Neural crest cell (in vitro differentiated cells): ENCODE results near the gene RAB1B. TPM values are rescaled to one million over a fixed set of nuclear protein-coding genes. Genes with fewer than 3 reads are reported as not detected.
A peak's percentile ranks its signal among the peaks of the same experiment; 100 is the strongest.

Experiments
- DNase-seq: peaks from one replicate; pipeline ENCODE4 v3.0.0; 2021; ENCODE audit warnings: low read depth, mixed read lengths, low spot score
- H3K27ac Mint-ChIP-seq: one replicate; pipeline ENCODE4 v1.8.0; 2021; ENCODE audit warnings: mild to moderate bottlenecking, mixed read lengths; ENCODE audit not compliant: unreplicated experiment
- H3K27me3 Mint-ChIP-seq: 2 replicates; pipeline ENCODE4 v1.8.0; 2021; ENCODE audit warnings: low read depth, mild to moderate bottlenecking, mixed read lengths
- H3K36me3 Mint-ChIP-seq: 2 replicates; pipeline ENCODE4 v1.8.0; 2021; ENCODE audit warnings: low read depth, mild to moderate bottlenecking, mixed read lengths
- H3K4me1 Mint-ChIP-seq: 2 replicates; pipeline ENCODE4 v1.8.0; 2021; ENCODE audit warnings: mixed read lengths
- H3K4me3 Mint-ChIP-seq: one replicate; pipeline ENCODE4 v1.8.0; 2021; ENCODE audit warnings: mild to moderate bottlenecking, mixed read lengths
- H3K9me3 Mint-ChIP-seq: 2 replicates; pipeline ENCODE4 v1.8.0; 2021; ENCODE audit warnings: mixed read lengths
- CTCF ChIP-seq: fragments of 200-600 bp; sonication (generic); conservative IDR thresholded peaks from 2 replicates; pipeline ENCODE4 v1.5.0; 2021; ENCODE audit warnings: antibody characterized with exemption, mild to moderate bottlenecking
- total RNA-seq: library from RNA; stranded (reverse); gene quantifications from 2 replicates; pipeline ENCODE4 v1.2.1, GENCODE V29; 2021

The RAB1B gene
- total RNA-seq, 1 donor from 2014 or later: 116 TPM

GRCh38 chr11:66264383-66264782 is 4.1 kb upstream of the RAB1B start:
- Mint-ChIP-seq H3K9me3 (no peaks in the 10 kb centered on the region), H3K36me3 (peaks cover 7% of the 10 kb centered on the region), H3K4me3 (peak overlapping the region; percentile 74), H3K27ac (no peak overlapping the region), H3K27me3 (peaks cover 5% of the 10 kb centered on the region), H3K4me1 (peaks cover 20% of the 10 kb centered on the region)
- no peak for DNase-seq
- no peak for TF ChIP-seq CTCF

GRCh38 chr11:66264914-66265313 is 3.5 kb upstream of the RAB1B start:
- peaks cover 5% of the 10 kb centered on the region for H3K27me3 Mint-ChIP-seq
- peak; percentile 48 for TF ChIP-seq CTCF
- no peaks in the 10 kb centered on the region for H3K9me3 Mint-ChIP-seq
- H3K4me3 Mint-ChIP-seq: peak overlapping the region; percentile 74
- no peak overlapping the region for H3K27ac Mint-ChIP-seq
- H3K36me3 Mint-ChIP-seq: peaks cover 4% of the 10 kb centered on the region
- peaks cover 23% of the 10 kb centered on the region for H3K4me1 Mint-ChIP-seq
- no peak for DNase-seq

- H3K9me3 Mint-ChIP-seq: no peaks in the 10 kb centered on the region
- peaks cover 5% of the 10 kb centered on the region for H3K27me3 Mint-ChIP-seq
- peaks cover 4% of the 10 kb centered on the region for H3K36me3 Mint-ChIP-seq
- no peak for DNase-seq
- no peak for TF ChIP-seq CTCF
- H3K4me3 Mint-ChIP-seq: no peak overlapping the region
- no peak overlapping the region for H3K27ac Mint-ChIP-seq
- peaks cover 25% of the 10 kb centered on the region for H3K4me1 Mint-ChIP-seq
Observed at GRCh38 chr11:66265531-66266377, 2.7 kb upstream of the RAB1B start.

- Mint-ChIP-seq H3K36me3 (peaks cover 6% of the 10 kb centered on the region), H3K4me3 (peak overlapping the region; percentile 93), H3K4me1 (peaks cover 25% of the 10 kb centered on the region), H3K9me3 (no peaks in the 10 kb centered on the region), H3K27me3 (peaks cover 5% of the 10 kb centered on the region), H3K27ac (peak overlapping the region; percentile 86)
- no peak for DNase-seq
- no peak for TF ChIP-seq CTCF
Observed at GRCh38 chr11:66266378-66267038, 1.9 kb upstream of the RAB1B start.

GRCh38 chr11:66267039-66267378 is 1.4 kb upstream of the RAB1B start:
- DNase-seq: no peak
- Mint-ChIP-seq H3K4me3 (peak overlapping the region; percentile 93), H3K27me3 (peaks cover 5% of the 10 kb centered on the region), H3K4me1 (peaks cover 25% of the 10 kb centered on the region), H3K27ac (peak overlapping the region; percentile 86), H3K36me3 (peaks cover 6% of the 10 kb centered on the region), H3K9me3 (no peaks in the 10 kb centered on the region)
- no peak for TF ChIP-seq CTCF
